Measurements from ENCODE around the gene CD6. TPM values are rescaled to one million over a fixed set of nuclear protein-coding genes. Genes with fewer than 3 reads are reported as not detected.

The CD6 gene
- total and polyA plus RNA-seq, 4 donors, result 0.61 to 8.4 (median 3.3) TPM

GRCh38 chr11:61054927-61055562 lies 83.6 kb downstream of the CD6 start:
- Histone ChIP-seq H3K9me3 (ENCODE audit: control insufficient read depth, insufficient read depth, low read length) (no peaks in the 10 kb centered on the region), H3K4me1 (ENCODE audit: control insufficient read depth, insufficient read depth, low read length) (peaks cover 19% of the 10 kb centered on the region), H3K4me3 (ENCODE audit: low read depth, low read length) (no peak overlapping the region), H3K27ac (ENCODE audit: low read depth, low read length) (no peak overlapping the region), H3K36me3 (ENCODE audit: control insufficient read depth, insufficient read depth, low read length) (no peaks in the 10 kb centered on the region), H3K27me3 (ENCODE audit: control insufficient read depth, insufficient read depth, low read length) (no peaks in the 10 kb centered on the region)
- WGBS (ENCODE audit: insufficient coverage), result 88% methylated on average over 14 of the region's 16 CpGs
- no peak for DNase-seq (ENCODE audit: low read depth in 4 of 6, low spot score in 6 of 6)

- H3K36me3 ChIP-seq (ENCODE audit: control insufficient read depth, insufficient read depth, low read length), result no peaks in the 10 kb centered on the region
- 100% methylated on average over 5 of the region's 8 CpGs for WGBS (ENCODE audit: insufficient coverage)
- H3K4me1 ChIP-seq (ENCODE audit: control insufficient read depth, insufficient read depth, low read length), result peaks cover 19% of the 10 kb centered on the region
- H3K4me3 ChIP-seq (ENCODE audit: low read depth, low read length), result no peak overlapping the region
- H3K27ac ChIP-seq (ENCODE audit: low read depth, low read length), result no peak overlapping the region
- no peaks in the 10 kb centered on the region for H3K27me3 ChIP-seq (ENCODE audit: control insufficient read depth, insufficient read depth, low read length)
- DNase-seq (ENCODE audit: low read depth in 4 of 6, low spot score in 6 of 6), result no peak
- no peaks in the 10 kb centered on the region for H3K9me3 ChIP-seq (ENCODE audit: control insufficient read depth, insufficient read depth, low read length)
Measured at GRCh38 chr11:61055776-61056175, 84.3 kb downstream of the CD6 start.

- peak in 2 of 6 donors; percentile 34 to 70 for DNase-seq (ENCODE audit: low read depth in 4 of 6, low spot score in 6 of 6)
- Histone ChIP-seq H3K4me3 (ENCODE audit: low read depth, low read length) (no peak overlapping the region), H3K27me3 (ENCODE audit: control insufficient read depth, insufficient read depth, low read length) (no peaks in the 10 kb centered on the region), H3K9me3 (ENCODE audit: control insufficient read depth, insufficient read depth, low read length) (no peaks in the 10 kb centered on the region), H3K36me3 (ENCODE audit: control insufficient read depth, insufficient read depth, low read length) (no peaks in the 10 kb centered on the region), H3K27ac (ENCODE audit: low read depth, low read length) (no peak overlapping the region), H3K4me1 (ENCODE audit: control insufficient read depth, insufficient read depth, low read length) (peaks cover 19% of the 10 kb centered on the region)
- 27% methylated on average over 6 of the region's 6 CpGs for WGBS (ENCODE audit: insufficient coverage)
Measured at GRCh38 chr11:61056571-61056970, 85.1 kb downstream of the CD6 start.

- no peak for DNase-seq (ENCODE audit: low read depth in 4 of 6, low spot score in 6 of 6)
- Histone ChIP-seq H3K4me3 (ENCODE audit: low read depth, low read length) (no peak overlapping the region), H3K9me3 (ENCODE audit: control insufficient read depth, insufficient read depth, low read length) (no peaks in the 10 kb centered on the region), H3K4me1 (ENCODE audit: control insufficient read depth, insufficient read depth, low read length) (peaks cover 19% of the 10 kb centered on the region), H3K27ac (ENCODE audit: low read depth, low read length) (no peak overlapping the region), H3K27me3 (ENCODE audit: control insufficient read depth, insufficient read depth, low read length) (no peaks in the 10 kb centered on the region), H3K36me3 (ENCODE audit: control insufficient read depth, insufficient read depth, low read length) (no peaks in the 10 kb centered on the region)
- 77% methylated on average over 7 of the region's 7 CpGs for WGBS (ENCODE audit: insufficient coverage)
Measured at GRCh38 chr11:61056981-61057380, 85.5 kb downstream of the CD6 start.

GRCh38 chr11:61057615-61058014 lies 86.1 kb downstream of the CD6 start:
- Histone ChIP-seq H3K4me1 (ENCODE audit: control insufficient read depth, insufficient read depth, low read length) (peaks cover 14% of the 10 kb centered on the region), H3K27ac (ENCODE audit: low read depth, low read length) (no peak overlapping the region), H3K36me3 (ENCODE audit: control insufficient read depth, insufficient read depth, low read length) (no peaks in the 10 kb centered on the region), H3K9me3 (ENCODE audit: control insufficient read depth, insufficient read depth, low read length) (no peaks in the 10 kb centered on the region), H3K27me3 (ENCODE audit: control insufficient read depth, insufficient read depth, low read length) (no peaks in the 10 kb centered on the region), H3K4me3 (ENCODE audit: low read depth, low read length) (no peak overlapping the region)
- 87% methylated on average over 12 of the region's 12 CpGs for WGBS (ENCODE audit: insufficient coverage)
- DNase-seq (ENCODE audit: low read depth in 4 of 6, low spot score in 6 of 6), result no peak

- H3K4me3 ChIP-seq (ENCODE audit: low read depth, low read length), result no peak overlapping the region
- WGBS (ENCODE audit: insufficient coverage), result 93% methylated on average over 10 of the region's 14 CpGs
- no peaks in the 10 kb centered on the region for H3K27me3 ChIP-seq (ENCODE audit: control insufficient read depth, insufficient read depth, low read length)
- H3K36me3 ChIP-seq (ENCODE audit: control insufficient read depth, insufficient read depth, low read length), result no peaks in the 10 kb centered on the region
- H3K4me1 ChIP-seq (ENCODE audit: control insufficient read depth, insufficient read depth, low read length), result peaks cover 11% of the 10 kb centered on the region
- H3K27ac ChIP-seq (ENCODE audit: low read depth, low read length), result no peak overlapping the region
- H3K9me3 ChIP-seq (ENCODE audit: control insufficient read depth, insufficient read depth, low read length), result no peaks in the 10 kb centered on the region
- DNase-seq (ENCODE audit: low read depth in 4 of 6, low spot score in 6 of 6), result no peak
Measured at GRCh38 chr11:61058583-61059259, 87.2 kb downstream of the CD6 start.

GRCh38 chr11:61059260-61059752 lies 87.8 kb downstream of the CD6 start:
- 89% methylated on average over 8 of the region's 8 CpGs for WGBS (ENCODE audit: insufficient coverage)
- Histone ChIP-seq H3K4me3 (ENCODE audit: low read depth, low read length) (no peak overlapping the region), H3K36me3 (ENCODE audit: control insufficient read depth, insufficient read depth, low read length) (no peaks in the 10 kb centered on the region), H3K9me3 (ENCODE audit: control insufficient read depth, insufficient read depth, low read length) (no peaks in the 10 kb centered on the region), H3K27ac (ENCODE audit: low read depth, low read length) (no peak overlapping the region), H3K4me1 (ENCODE audit: control insufficient read depth, insufficient read depth, low read length) (peaks cover 11% of the 10 kb centered on the region), H3K27me3 (ENCODE audit: control insufficient read depth, insufficient read depth, low read length) (no peaks in the 10 kb centered on the region)
- no peak for DNase-seq (ENCODE audit: low read depth in 4 of 6, low spot score in 6 of 6)

- Histone ChIP-seq H3K27me3 (ENCODE audit: control insufficient read depth, insufficient read depth, low read length) (no peaks in the 10 kb centered on the region), H3K27ac (ENCODE audit: low read depth, low read length) (no peak overlapping the region), H3K4me3 (ENCODE audit: low read depth, low read length) (no peak overlapping the region), H3K36me3 (ENCODE audit: control insufficient read depth, insufficient read depth, low read length) (no peaks in the 10 kb centered on the region), H3K9me3 (ENCODE audit: control insufficient read depth, insufficient read depth, low read length) (no peaks in the 10 kb centered on the region), H3K4me1 (ENCODE audit: control insufficient read depth, insufficient read depth, low read length) (peaks cover 11% of the 10 kb centered on the region)
- DNase-seq (ENCODE audit: low read depth in 4 of 6, low spot score in 6 of 6), result no peak
- WGBS (ENCODE audit: insufficient coverage), result 87% methylated on average over 10 of the region's 13 CpGs
Measured at GRCh38 chr11:61061081-61061826, 89.8 kb downstream of the CD6 start.

- WGBS (ENCODE audit: insufficient coverage), result 85% methylated on average over 4 of the region's 9 CpGs
- Histone ChIP-seq H3K36me3 (ENCODE audit: control insufficient read depth, insufficient read depth, low read length) (no peaks in the 10 kb centered on the region), H3K4me1 (ENCODE audit: control insufficient read depth, insufficient read depth, low read length) (no peaks in the 10 kb centered on the region), H3K4me3 (ENCODE audit: low read depth, low read length) (no peak overlapping the region), H3K9me3 (ENCODE audit: control insufficient read depth, insufficient read depth, low read length) (no peaks in the 10 kb centered on the region), H3K27ac (ENCODE audit: low read depth, low read length) (no peak overlapping the region), H3K27me3 (ENCODE audit: control insufficient read depth, insufficient read depth, low read length) (no peaks in the 10 kb centered on the region)
- DNase-seq (ENCODE audit: low read depth in 4 of 6, low spot score in 6 of 6), result no peak
Measured at GRCh38 chr11:61062181-61062930, 90.9 kb downstream of the CD6 start.
